Measurements from ENCODE around the gene DCTD.

Gene DCTD

DNA sequence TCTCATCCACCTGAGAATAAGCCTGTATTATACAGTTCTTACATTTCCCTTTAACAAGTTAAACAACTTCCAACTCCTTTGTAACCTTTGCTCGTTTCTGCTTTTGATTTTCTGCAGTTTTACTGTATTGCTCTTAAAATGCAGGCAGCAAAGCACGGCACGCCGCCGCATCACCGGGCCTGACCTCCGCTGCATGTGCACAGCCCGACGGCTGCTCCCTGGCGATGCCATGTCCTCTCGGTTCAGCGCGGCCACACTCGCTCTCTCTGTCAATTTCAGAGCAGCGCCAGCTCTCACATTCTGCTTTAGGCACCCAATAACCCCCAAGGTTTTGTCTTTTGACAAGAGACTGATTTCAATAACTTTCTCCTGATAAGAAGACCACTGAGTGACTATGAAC lies 60.3 kb downstream of the DCTD start:
- TF ChIP-seq, protein P1, sequence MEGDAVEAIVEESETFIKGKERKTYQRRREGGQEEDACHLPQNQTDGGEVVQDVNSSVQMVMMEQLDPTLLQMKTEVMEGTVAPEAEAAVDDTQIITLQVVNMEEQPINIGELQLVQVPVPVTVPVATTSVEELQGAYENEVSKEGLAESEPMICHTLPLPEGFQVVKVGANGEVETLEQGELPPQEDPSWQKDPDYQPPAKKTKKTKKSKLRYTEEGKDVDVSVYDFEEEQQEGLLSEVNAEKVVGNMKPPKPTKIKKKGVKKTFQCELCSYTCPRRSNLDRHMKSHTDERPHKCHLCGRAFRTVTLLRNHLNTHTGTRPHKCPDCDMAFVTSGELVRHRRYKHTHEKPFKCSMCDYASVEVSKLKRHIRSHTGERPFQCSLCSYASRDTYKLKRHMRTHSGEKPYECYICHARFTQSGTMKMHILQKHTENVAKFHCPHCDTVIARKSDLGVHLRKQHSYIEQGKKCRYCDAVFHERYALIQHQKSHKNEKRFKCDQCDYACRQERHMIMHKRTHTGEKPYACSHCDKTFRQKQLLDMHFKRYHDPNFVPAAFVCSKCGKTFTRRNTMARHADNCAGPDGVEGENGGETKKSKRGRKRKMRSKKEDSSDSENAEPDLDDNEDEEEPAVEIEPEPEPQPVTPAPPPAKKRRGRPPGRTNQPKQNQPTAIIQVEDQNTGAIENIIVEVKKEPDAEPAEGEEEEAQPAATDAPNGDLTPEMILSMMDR (IDR thresholded peaks at IDR 0.05; ENCODE audit: control insufficient read depth, extremely low read depth, insufficient read depth), result no peak
- H3K4me3 ChIP-seq (ENCODE audit: low read depth, low read length), result no peak overlapping the region
- DNase-seq (ENCODE audit: low read depth), result no peak

- no peak for DNase-seq (ENCODE audit: low read depth)
- no peak overlapping the region for H3K4me3 ChIP-seq (ENCODE audit: low read depth, low read length)
- TF ChIP-seq, protein P1 (IDR thresholded peaks at IDR 0.05; ENCODE audit: control insufficient read depth, extremely low read depth, insufficient read depth), result no peak
Observed at GRCh38 chr4:182855877-182856276, 61.3 kb downstream of the DCTD start.

- no peak overlapping the region for H3K4me3 ChIP-seq (ENCODE audit: low read depth, low read length)
- DNase-seq (ENCODE audit: low read depth), result no peak
- TF ChIP-seq, protein P1 (IDR thresholded peaks at IDR 0.05; ENCODE audit: control insufficient read depth, extremely low read depth, insufficient read depth), result no peak
Observed at GRCh38 chr4:182855312-182855711, 61.9 kb downstream of the DCTD start.

DNA sequence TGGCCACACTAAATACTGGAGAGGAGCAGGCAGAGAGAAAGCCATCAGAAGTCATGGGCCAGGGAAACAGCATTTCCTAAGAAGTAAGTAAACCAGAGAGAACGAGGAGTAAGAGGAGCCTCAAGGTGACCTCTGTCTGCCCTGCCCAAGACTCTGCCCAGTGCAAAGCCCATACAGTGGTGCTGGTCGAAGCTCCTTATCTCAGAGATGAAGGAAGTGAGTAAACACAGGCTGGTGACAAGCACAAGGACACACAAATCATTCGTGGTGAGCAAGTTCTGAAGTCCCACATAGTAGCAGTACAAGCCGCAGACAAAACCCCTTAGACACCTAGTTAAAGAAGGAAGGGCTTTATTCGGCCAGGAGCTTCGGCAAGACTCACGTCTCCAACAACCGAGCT lies 62.7 kb downstream of the DCTD start:
- DNase-seq (ENCODE audit: low read depth), result no peak
- H3K4me3 ChIP-seq (ENCODE audit: low read depth, low read length), result no peak overlapping the region
- TF ChIP-seq, protein P1 (IDR thresholded peaks at IDR 0.05; ENCODE audit: control insufficient read depth, extremely low read depth, insufficient read depth), result no peak

DNA sequence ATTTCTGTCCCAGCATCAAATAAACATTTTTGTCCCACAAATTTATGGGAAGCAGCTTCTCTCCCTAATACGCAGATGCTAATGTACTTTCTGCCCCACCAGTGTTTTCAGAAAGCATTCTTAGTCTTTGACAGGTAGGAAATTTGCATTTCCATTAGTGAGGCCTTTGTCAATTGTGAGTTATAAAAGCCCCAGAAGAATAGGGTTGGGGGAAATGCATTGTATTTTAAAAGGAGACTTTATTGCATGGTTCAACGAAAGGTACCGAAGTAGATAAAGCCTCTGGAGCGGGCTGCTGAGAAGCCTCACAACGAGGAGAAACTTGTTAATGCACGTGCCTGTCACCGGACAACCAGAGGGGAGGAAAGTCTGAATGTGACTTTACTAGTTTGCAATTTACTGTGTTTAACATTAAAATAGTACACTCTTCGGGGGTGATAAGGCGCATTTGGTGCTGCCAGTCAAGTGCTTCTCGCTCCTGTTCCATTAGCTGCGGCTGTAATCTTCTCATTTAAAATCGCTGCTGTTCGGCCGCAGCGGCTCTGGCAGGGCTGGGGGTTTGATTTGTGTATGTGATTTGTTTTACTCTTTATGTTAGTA lies 63.4 kb downstream of the DCTD start:
- TF ChIP-seq, protein P1 (IDR thresholded peaks at IDR 0.05; ENCODE audit: control insufficient read depth, extremely low read depth, insufficient read depth), result no peak
- no peak overlapping the region for H3K4me3 ChIP-seq (ENCODE audit: low read depth, low read length)
- no peak for DNase-seq (ENCODE audit: low read depth)

- no peak overlapping the region for H3K4me3 ChIP-seq (ENCODE audit: low read depth, low read length)
- TF ChIP-seq, protein P1 (IDR thresholded peaks at IDR 0.05; ENCODE audit: control insufficient read depth, extremely low read depth, insufficient read depth), result no peak
- DNase-seq (ENCODE audit: low read depth), result no peak
Observed at GRCh38 chr4:182848685-182849084, 68.5 kb downstream of the DCTD start.
